Activated T-helper 1 cell treated with anti-CD3 and anti-CD28 coated beads, Interleukin-2, amount 50 U/mL, for 16 hours (primary cell): Measurements from ENCODE around the gene MARCHF9.
A peak's percentile ranks its signal among the peaks of the same experiment; 100 is the strongest.
"Not testable (repeated sequence)": the region's sequence is repeated elsewhere in the genome, so short reads cannot be mapped to it uniquely, and the experiment has no call there.

Source experiments
- DNase-seq, 2 donors: peaks; one replicate each; pipeline ENCODE4 v3.0.0-alpha.2; 2020; ENCODE audit warnings: low read depth in 1 of 2, low spot score in 1 of 2

The MARCHF9 gene, protein sequence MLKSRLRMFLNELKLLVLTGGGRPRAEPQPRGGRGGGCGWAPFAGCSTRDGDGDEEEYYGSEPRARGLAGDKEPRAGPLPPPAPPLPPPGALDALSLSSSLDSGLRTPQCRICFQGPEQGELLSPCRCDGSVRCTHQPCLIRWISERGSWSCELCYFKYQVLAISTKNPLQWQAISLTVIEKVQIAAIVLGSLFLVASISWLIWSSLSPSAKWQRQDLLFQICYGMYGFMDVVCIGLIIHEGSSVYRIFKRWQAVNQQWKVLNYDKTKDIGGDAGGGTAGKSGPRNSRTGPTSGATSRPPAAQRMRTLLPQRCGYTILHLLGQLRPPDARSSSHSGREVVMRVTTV

DNA sequence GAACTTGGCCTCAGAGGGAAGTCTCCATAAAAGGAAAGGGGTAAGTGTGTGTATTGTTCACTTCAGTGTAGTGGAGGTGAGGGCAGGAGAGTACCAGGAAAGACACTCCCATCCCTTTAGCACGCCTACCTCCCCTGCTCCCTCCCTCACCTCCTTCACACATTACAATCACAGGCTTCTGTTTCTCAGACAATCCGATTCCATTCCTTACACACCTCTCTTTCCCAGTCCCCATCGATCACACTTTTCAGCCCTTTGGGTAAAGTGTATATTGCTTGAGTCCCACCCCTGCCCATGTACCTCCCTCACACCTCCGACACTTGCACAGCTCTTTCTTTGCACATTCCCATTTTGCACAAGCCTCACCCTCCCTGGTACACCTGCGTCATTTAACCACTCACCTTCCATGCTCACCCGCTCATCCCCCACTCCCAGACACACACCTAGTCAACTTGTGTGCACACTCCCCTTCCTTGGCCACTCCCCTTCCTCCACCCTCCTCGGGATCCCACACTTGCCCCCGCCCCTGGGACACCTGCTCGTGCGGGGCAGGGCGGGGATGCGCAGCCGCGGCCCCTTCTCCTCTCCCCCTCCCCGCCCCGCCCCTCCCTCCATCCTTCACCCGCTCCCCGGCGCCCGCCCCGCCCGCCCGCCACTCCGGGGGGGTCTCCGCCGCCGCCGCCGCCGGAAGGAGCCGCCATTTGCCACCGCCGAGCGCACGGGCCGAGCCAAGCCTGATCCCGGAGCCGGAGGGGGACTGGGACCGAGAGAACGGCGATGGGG, at the start of gene MARCHF9:
MARCHF9 (plus strand) TSS at position 693 of the 783 bp plus-strand sequence. CDS start 426 bp downstream, outside the sequence.
- DNase-seq, result peak; percentile 65 to 74

DNA sequence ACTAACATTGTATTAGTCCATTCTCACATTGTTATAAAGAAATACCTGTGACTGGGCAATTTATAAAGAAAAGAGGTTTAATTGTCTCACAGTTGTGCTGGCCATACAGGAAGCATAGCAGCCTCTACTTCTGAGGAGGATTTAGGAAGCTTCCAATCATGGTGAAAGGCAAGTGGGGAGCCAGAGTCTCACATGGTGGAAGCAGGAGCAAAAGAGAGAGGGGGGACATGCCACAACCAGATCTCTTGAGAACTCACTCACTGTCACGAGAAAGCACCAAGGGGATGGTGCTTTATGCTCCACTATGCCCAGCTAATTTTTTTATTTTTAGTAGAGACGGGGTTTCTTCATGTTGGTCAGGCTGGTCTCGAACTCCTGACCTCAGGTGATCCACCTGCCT, 47.7 kb upstream of the MARCHF9 start:
- DNase-seq, result no peak

DNA sequence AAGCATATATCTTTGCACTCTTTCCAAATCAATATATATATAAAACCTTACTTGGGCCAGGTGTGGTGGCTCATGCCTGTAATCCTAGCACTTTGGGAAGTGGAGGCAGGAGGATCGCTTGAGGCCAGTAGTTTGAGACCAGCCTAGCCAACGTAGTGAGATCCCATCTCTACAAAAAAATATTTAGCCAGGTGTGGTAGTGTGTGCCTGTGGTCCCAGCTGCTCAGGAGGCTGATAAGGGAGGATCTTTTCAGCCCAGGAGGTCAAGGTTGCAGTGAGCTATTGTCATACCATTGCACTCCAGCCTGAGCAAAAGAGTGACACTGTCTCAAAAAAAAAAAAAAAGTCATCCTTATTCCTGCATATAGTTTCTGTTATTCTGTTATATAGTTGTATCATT, 46.6 kb upstream of the MARCHF9 start:
- no peak for DNase-seq

DNA sequence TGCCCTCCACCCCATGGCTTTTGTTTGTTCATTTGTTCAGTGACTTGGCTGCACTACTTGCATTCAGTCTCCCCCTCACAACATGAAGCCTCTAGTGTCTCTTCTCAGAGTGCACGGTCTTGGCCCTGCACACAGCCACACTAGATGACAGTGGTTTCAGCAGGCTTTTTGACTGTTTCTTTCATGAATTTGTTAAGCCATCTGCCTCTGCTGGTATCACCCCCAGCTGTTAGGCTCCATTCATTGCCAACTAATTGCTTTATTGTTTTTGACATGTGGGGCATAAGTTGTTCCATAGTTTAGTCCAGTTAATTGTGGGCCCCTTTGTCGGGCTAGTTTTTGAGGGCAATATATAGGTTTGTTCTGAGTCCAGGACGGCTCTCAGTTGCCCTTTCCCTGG, 42.2 kb upstream of the MARCHF9 start:
- DNase-seq, result no peak

DNA sequence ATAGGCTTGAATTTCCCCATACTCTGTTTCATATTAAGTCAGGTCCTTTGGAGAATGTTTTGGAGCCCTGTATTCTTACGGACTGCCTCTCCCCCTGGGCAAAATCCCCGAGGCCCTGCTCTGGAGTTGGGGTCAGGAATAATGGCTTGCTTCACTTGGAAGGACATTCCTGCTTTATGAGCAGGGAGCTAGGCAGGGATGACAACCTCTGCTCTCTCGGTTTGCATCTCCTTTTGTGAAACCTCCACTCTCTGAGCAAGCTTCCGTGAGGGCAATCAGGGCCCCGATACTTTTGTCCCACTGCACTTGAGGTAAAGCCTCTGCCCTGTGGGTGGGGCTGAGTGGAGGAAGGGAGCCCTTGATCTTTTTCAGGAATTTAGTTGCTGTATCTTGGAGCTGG, 41.7 kb upstream of the MARCHF9 start:
- no peak for DNase-seq

DNA sequence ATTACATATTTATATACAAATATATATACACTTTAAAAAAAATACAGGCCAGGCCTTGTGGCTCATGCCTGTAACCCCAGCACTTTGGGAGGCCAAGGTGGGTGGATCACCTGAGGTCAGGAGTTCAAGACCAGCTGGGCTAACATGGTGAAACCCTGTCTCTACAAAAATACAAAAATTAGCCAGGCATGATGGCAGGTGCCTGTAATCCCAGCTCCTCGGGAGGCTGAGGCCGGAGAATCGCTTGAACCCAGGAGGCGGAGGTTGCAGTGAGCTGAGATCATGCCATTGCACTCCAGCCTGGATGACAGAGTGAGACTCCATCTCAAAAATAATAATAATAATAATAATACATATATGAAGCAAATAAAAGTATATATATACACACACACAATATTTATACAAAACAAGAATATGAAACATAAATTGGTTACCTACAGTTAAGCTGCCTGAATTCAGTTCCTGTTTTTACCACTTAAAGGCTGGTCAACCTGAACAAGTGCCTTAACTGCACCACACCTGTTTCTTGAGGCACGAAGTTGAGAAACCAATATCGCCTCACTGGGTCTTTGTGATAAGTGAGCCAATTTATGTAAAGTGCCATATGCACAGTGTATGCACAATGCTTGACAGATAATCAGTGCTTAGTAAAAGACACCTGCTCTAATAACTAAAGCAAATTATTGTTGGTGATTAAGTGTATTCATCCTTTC, 39.7 kb upstream of the MARCHF9 start:
- DNase-seq, result not testable (repeated sequence)

DNA sequence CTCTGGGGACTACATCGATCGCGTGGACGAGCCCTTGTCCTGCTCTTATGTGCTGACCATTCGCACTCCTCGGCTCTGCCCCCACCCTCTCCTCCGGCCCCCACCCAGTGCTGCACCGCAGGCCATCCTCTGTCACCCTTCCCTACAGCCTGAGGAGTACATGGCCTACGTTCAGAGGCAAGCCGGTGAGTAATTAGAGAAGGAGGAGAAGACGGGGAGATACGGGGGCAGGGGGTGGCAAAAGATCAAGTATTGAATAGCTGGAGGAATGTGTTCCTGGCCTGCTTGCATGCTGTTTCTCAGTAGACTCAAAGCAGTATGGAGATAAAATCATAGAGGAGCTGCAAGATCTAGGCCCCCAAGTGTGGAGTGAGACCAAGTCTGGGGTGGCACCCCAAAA, 39.1 kb upstream of the MARCHF9 start:
- no peak for DNase-seq

DNA sequence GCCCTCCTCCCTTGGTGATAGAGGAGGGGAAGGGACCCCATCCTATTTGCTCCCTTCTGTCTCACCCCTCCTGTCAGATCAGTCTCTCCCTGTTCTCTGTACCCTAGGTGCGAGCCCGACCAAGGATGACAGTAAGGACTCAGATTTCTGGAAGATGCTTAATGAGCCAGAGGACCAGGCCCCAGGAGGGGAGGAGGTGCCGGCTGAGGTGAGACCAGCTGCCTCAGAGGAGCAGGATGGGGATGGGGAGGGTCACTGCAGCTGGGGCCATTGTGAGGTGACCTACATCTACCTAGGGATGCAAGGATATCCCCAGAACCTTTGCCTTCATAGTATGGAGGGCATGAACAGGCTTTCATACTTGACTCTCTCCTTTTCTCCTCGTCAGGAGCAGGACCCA, 38.6 kb upstream of the MARCHF9 start:
- DNase-seq, result no peak

DNA sequence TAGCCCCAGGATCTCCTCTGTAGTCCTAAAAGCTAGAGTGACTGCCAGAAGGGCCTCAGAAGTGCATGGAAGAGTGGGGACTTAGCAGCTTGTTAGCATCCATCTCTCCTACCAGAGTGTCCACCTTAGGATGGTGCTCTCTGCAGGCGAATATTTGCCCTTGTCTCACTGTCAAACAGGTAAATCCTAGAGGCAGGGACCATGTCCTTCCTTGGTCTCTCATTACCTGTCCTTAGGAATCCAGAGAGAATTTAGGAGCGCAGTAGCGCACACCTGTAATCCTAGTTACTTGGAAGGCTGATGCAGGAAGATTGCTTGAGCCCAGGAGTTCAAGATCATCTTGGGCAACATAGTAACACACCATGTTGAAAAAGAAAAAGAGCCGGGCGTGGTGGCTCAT, 37.8 kb upstream of the MARCHF9 start:
- no peak for DNase-seq

DNA sequence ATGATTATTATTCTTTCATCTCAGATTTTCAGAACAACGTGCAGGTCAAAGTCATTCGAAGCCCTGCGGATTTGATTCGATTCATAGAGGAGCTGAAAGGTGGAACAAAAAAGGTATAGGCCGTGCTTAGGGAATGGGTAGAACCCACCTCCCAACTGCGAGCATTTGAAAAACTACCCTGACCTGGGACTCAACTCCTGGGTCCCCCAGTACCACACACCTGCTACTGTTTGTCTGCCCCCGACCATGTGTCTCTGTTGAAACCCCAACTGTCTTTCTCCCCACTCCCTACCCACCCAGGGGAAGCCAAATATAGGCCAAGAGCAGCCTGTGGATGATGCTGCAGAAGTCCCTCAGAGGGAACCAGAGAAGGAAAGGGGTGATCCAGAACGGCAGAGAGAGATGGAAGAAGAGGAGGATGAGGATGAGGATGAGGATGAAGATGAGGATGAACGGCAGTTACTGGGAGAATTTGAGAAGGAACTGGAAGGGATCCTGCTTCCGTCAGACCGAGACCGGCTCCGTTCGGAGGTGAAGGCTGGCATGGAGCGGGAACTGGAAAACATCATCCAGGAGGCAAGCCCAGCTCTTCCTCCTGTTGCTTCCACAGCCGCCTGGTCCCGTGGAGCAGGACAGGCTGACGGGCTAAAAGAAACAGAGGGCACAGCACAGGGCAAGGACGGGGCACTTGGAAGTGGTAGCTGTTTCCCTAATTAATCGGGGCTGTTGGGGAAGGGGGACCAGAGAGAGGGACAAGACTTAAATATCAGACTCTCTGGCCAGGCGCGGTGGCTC, 36.9 kb upstream of the MARCHF9 start:
- DNase-seq, result no peak

DNA sequence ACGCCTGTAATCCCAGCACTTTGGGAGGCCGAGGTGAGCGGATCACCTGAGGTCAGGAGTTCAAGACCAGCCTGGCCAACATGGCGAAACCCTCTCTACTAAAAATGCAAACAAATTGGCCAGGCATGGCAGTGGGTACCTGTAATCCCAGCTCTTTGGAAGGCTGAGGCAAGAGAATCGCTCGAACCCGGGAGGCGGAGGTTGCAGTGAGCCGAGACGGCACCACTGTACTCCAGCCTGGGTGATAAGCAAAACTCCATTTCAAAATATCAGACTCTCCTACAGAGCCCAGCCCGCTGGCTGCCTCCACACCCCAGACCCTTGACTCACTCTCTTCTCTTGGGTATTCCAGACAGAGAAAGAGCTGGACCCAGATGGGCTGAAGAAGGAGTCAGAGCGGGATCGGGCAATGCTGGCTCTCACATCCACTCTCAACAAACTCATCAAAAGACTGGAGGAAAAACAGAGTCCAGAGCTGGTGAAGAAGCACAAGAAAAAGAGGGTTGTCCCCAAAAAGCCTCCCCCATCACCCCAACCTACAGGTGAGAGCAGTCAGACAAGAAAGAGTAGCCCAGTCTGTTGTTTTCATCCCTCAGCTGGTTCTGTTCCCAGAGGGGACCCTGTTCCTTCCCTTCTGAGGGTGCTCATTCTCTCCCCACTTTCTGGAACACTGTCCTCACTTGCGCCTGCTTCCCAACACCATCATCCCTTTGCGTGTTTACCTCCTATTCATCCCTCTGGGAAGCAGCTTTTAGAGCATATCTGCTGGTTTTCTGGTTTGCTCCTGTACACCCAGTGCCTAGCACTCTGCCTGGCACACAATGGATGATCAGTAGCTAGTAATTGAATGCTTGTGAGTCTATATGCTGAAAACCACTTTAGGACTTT, 36.0 kb upstream of the MARCHF9 start:
- no peak for DNase-seq

DNA sequence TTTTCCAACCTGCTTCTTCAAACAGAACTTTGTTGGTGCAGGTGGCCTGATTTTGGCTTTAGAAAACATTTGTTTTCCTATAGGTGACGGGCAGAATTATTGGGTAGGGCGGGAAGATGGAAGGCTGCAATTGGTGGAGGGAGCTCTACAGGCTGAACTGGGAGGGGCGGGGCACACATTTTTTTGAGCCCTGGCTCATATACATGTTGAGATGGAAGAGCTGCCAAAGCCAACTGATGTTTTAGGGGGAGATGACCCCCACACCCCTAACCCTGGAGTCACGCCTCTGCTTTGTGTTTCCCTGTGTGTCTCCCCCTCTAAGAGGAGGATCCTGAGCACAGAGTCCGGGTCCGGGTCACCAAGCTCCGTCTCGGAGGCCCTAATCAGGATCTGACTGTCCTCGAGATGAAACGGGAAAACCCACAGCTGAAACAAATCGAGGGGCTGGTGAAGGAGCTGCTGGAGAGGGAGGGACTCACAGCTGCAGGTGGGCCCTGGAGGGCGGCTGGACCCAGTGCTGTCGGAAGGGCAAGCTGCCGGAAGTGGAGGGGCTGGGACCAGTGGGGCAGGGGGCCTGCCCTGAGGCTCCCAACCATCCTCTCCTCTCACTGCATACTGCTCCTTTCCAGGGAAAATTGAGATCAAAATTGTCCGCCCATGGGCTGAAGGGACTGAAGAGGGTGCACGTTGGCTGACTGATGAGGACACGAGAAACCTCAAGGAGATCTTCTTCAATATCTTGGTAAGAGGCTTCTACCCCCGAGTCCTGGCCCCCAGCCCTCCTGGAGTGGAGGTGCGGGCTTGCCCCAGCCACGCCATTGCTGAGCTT, 34.9 kb upstream of the MARCHF9 start:
- DNase-seq, result no peak

DNA sequence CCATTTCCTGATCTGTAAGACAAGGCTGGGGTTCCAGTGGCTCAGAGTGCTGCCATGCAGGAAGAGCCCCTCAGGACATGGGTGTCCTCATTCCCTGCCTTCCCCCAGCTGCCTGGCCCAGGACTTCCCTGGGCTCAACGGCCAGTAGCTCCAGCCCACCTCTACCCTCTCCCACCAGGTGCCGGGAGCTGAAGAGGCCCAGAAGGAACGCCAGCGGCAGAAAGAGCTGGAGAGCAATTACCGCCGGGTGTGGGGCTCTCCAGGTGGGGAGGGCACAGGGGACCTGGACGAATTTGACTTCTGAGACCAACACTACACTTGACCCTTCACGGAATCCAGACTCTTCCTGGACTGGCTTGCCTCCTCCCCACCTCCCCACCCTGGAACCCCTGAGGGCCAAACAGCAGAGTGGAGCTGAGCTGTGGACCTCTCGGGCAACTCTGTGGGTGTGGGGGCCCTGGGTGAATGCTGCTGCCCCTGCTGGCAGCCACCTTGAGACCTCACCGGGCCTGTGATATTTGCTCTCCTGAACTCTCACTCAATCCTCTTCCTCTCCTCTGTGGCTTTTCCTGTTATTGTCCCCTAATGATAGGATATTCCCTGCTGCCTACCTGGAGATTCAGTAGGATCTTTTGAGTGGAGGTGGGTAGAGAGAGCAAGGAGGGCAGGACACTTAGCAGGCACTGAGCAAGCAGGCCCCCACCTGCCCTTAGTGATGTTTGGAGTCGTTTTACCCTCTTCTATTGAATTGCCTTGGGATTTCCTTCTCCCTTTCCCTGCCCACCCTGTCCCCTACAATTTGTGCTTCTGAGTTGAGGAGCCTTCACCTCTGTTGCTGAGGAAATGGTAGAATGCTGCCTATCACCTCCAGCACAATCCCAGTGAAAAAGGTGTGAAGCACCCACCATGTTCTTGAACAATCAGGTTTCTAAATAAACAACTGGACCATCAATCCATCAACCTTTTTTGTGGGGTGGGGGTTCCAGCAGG, 34.0 kb upstream of the MARCHF9 start:
- no peak for DNase-seq

DNA sequence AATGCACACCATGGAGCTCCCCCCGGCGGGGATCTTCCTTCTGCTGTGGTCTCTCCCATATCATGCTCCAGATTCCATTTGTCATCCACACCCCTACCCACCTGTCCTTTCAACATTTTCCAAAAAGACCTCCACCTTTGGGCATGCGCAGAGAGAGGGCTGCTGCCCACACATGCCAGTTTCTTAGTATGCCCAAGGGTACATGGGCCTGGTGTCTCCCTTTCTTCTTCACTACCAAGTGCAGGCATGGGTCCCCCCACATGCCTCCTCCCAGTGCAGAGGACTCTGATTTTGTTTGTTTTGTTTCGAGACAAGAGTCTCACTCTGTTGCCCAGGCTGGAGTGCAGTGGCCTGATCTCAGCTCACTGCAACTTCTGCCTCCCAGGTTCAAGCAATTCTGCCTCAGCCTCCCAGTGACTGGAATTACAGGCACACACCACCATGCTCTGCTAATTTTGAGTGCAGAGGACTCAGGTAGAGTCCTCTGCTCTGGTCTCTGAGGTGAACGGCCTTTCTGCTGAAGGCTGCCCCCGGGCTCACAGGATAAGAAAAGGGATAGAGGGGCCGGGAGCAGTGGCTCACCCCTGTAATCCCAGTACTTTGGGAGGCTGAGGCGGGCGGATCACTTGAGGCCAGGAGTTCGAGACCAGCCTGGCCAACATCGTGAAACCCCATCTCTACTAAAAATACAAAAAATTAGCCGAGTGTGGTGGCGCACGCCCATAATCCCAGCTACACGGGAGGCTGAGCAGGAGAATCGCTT, 32.9 kb upstream of the MARCHF9 start:
- DNase-seq, result not testable (repeated sequence)

DNA sequence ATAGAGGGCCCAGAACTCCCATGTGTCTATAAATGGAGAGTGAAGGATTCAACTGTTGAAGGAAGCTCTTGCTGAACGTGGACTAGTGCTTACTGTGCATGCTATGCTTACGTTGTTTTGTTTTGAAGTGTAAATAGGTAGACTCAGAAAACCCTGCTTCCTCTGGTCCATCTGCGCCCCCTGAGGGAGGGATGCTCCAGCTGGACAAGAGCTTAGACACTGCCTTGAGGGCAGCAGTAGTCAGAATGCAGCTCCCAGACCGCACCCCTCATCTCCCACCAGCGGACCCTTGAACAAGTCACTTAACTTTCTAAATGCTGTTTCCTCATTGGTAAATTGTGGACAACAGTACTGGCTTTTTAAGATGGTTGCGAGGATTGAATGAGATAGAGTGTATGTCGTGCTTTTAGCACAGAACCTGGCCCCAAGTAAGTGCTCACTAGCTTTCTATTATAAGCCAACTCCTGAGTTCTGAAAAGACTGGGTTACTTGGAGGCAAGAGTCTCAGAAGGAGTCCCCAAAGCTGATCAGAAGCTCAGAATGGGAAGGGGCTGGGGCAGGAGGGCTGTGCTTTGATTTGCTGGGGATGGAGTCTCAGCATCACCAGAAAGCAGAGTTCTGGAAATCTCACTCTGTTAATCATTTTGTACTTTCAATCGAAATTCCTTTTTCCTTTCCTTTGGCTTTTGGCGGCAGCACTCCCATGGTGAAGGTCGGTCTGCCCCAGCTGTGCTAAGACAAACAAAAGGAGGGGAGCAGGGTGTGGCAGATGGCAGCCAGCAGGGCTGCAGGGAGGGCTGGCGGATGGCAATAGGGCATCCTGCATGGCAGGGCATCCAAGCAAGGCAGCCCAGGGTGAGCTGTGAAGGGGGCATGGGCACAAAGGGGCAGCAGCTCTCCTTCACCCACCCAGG, 31.9 kb upstream of the MARCHF9 start:
- no peak for DNase-seq

DNA sequence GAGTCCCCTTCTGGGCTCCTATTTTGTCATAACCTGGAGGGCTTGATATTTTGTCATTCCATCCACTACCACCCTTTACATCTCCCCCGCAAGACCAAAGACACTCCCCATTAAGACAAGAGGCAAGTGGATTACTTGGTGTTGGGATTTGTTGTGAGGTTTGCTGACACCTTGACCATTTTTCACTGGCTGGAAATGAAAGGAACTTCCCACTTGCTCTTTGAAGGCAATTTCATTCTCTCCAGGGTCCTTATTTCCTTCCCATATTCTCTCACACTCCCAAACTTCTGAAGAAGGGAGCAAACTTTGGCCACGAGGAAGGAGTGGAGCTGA, 31.3 kb upstream of the MARCHF9 start:
- DNase-seq, result no peak
